H1 (cell line): ENCODE measurements around the gene SIK3. TPM values are rescaled to one million over a fixed set of nuclear protein-coding genes. Genes with fewer than 3 reads are reported as not detected.

Source experiments
- CTCF ChIA-PET: fragments of 300-600 bp; sonication (Branson Sonifier 250); formaldehyde crosslinking; loops from one replicate; lab custom pipeline; 2021; ENCODE audit not compliant: partially characterized antibody; lab: Charles Lee
- POLR2A ChIA-PET: fragments of 300-600 bp; sonication (Branson Sonifier 250); formaldehyde crosslinking; loops from one replicate; lab custom pipeline; 2021; ENCODE audit warnings: inconsistent platforms; ENCODE audit not compliant: partially characterized antibody; lab: Charles Lee
- DNase-seq, 2 experiments: peaks; one replicate each; pipeline versions ENCODE4 v3.0.0 to v3.0.0-alpha.2; 2010 to 2022; ENCODE audit warnings: low spot score in 2 of 2, low read depth in 1 of 2, mixed read lengths in 1 of 2
- FAIRE-seq: peaks from 2 replicates; lab custom pipeline; 2011; peaks lifted over from hg19 to GRCh38; lab: Jason Lieb, UNC
- H2AFZ ChIP-seq: 2 replicates; pipeline ENCODE4 v1.8.1; 2012; ENCODE audit warnings: low read length, inconsistent platforms
- H2AK5ac ChIP-seq: 2 replicates; pipeline ENCODE4 v1.6.1; 2013; ENCODE audit warnings: low read depth, low read length
- H2BK120ac ChIP-seq: replicated peaks from 2 replicates; pipeline ENCODE3; 2013; ENCODE audit warnings: low read depth, low read length, inconsistent platforms
- H2BK12ac ChIP-seq: 2 replicates; pipeline ENCODE4 v1.6.1; 2013; ENCODE audit warnings: low read depth, low read length
- H2BK15ac ChIP-seq: 2 replicates; pipeline ENCODE4 v1.6.1; 2013; ENCODE audit warnings: low read length
- H2BK20ac ChIP-seq: 2 replicates; pipeline ENCODE4 v1.6.1; 2013; ENCODE audit warnings: low read length
- H2BK5ac ChIP-seq: 2 replicates; pipeline ENCODE4 v1.6.1; 2013; ENCODE audit warnings: low read depth, low read length
- H3K14ac ChIP-seq: 2 replicates; pipeline ENCODE4 v1.6.1; 2013; ENCODE audit warnings: inconsistent platforms; ENCODE audit not compliant: insufficient read length
- H3K18ac ChIP-seq: 2 replicates; pipeline ENCODE4 v1.6.1; 2013; ENCODE audit warnings: low read length; ENCODE audit errors: extremely low read depth
- H3K23ac ChIP-seq: 2 replicates; pipeline ENCODE4 v1.6.1; 2013; ENCODE audit warnings: inconsistent platforms; ENCODE audit not compliant: insufficient read length
- H3K23me2 ChIP-seq: 2 replicates; pipeline ENCODE4 v1.6.1; 2013; ENCODE audit warnings: low read depth, low read length
- H3K27ac ChIP-seq: 2 replicates; pipeline ENCODE4 v1.6.1; 2011; ENCODE audit warnings: low read depth, low read length, inconsistent platforms
- H3K27me3 ChIP-seq, 4 experiments: replicated peaks in 1 of 4; 1 replicate in 1 of 4; 2 replicates in 3 of 4; pipeline versions ENCODE4 v1.6.1 to v1.8.1; 2011 to 2013; ENCODE audit warnings: low read length in 3 of 4, mild to moderate bottlenecking in 3 of 4, inconsistent platforms in 2 of 4, mixed read lengths in 2 of 4, moderate library complexity in 1 of 4; ENCODE audit not compliant: control insufficient read depth in 3 of 4, insufficient read depth in 3 of 4; ENCODE audit errors: extremely low read depth in 1 of 4
- H3K36me3 ChIP-seq, 4 experiments: 2 replicates each; pipeline versions ENCODE4 v1.6.1 to v1.8.1; 2011 to 2013; ENCODE audit warnings: mild to moderate bottlenecking in 4 of 4, low read length in 3 of 4, moderate library complexity in 2 of 4, control low read depth in 1 of 4, inconsistent platforms in 1 of 4; ENCODE audit not compliant: insufficient read depth in 4 of 4, control insufficient read depth in 2 of 4
- H3K4ac ChIP-seq: replicated peaks from 2 replicates; pipeline ENCODE3; 2013; ENCODE audit warnings: low read length, low read depth, mixed read lengths, inconsistent platforms; ENCODE audit not compliant: insufficient read length
- H3K4me1 ChIP-seq, 4 experiments: replicated peaks in 1 of 4; 1 replicate in 1 of 4; 2 replicates in 3 of 4; pipeline versions ENCODE4 v1.6.1 to v1.8.1; 2011 to 2013; ENCODE audit warnings: low read length in 3 of 4, inconsistent platforms in 2 of 4, mixed read lengths in 1 of 4; ENCODE audit not compliant: insufficient read depth in 4 of 4, control insufficient read depth in 3 of 4
- H3K4me2 ChIP-seq, 2 experiments: 2 replicates each; pipeline versions ENCODE4 v1.6.1 to v1.8.1; 2011 to 2013; ENCODE audit warnings: low read depth in 2 of 2, low read length in 2 of 2, control low read depth in 1 of 2, inconsistent platforms in 1 of 2, mild to moderate bottlenecking in 1 of 2; ENCODE audit not compliant: insufficient read depth in 1 of 2
- H3K4me3 ChIP-seq, 4 experiments: fragments of 200-600, 300-600 bp in 1 of 4; sonication (generic), shearing (Covaris generic), sonication (Bioruptor Twin) in 1 of 4; 2 replicates each; pipeline versions ENCODE4 v1.5.1 to v1.8.1; 2011 to 2016; ENCODE audit warnings: low read length in 4 of 4, low read depth in 3 of 4, control low read depth in 2 of 4, inconsistent platforms in 2 of 4, mild to moderate bottlenecking in 2 of 4, mixed read lengths in 1 of 4, moderate library complexity in 1 of 4; ENCODE audit not compliant: insufficient read depth in 2 of 4; ENCODE audit errors: extremely low read depth in 1 of 4
- H3K56ac ChIP-seq: replicated peaks from 2 replicates; pipeline ENCODE3; 2013; ENCODE audit warnings: low read depth, mild to moderate bottlenecking, mixed read lengths, low read length, inconsistent platforms; ENCODE audit not compliant: insufficient read length
- H3K79me1 ChIP-seq: 2 replicates; pipeline ENCODE4 v1.6.1; 2013; ENCODE audit warnings: low read depth, low read length, control low read depth
- H3K79me2 ChIP-seq, 2 experiments: 2 replicates each; pipeline versions ENCODE4 v1.6.1 to v1.8.1; 2012 to 2013; ENCODE audit warnings: low read length in 2 of 2, mild to moderate bottlenecking in 2 of 2, inconsistent platforms in 1 of 2; ENCODE audit not compliant: insufficient read depth in 2 of 2, control insufficient read depth in 1 of 2
- H3K9ac ChIP-seq, 4 experiments: replicated peaks in 1 of 4; 1 replicate in 1 of 4; 2 replicates in 3 of 4; pipeline versions ENCODE4 v1.6.1 to v1.8.1; 2011 to 2013; ENCODE audit warnings: low read depth in 3 of 4, low read length in 3 of 4, control low read depth in 2 of 4, mild to moderate bottlenecking in 2 of 4, moderate library complexity in 2 of 4, inconsistent platforms in 1 of 4; ENCODE audit errors: extremely low read depth in 1 of 4
- H3K9me3 ChIP-seq, 2 experiments: 2 replicates each; pipeline versions ENCODE4 v1.6.1 to v1.8.1; 2012 to 2013; ENCODE audit warnings: mild to moderate bottlenecking in 2 of 2, moderate library complexity in 2 of 2, control low read depth in 1 of 2, inconsistent platforms in 1 of 2, low read depth in 1 of 2, low read length in 1 of 2, mixed read lengths in 1 of 2; ENCODE audit not compliant: insufficient read depth in 2 of 2
- H4K20me1 ChIP-seq, 2 experiments: replicated peaks in 1 of 2; 2 replicates each; pipeline versions ENCODE3 to v1.8.1; 2011 to 2013; ENCODE audit warnings: inconsistent platforms in 2 of 2, low read length in 2 of 2, mild to moderate bottlenecking in 1 of 2; ENCODE audit not compliant: insufficient read depth in 2 of 2, control insufficient read depth in 1 of 2
- H4K5ac ChIP-seq: 2 replicates; pipeline ENCODE4 v1.6.1; 2013; ENCODE audit warnings: low read length, low read depth, mixed read lengths, inconsistent platforms; ENCODE audit not compliant: insufficient read length
- H4K8ac ChIP-seq: 2 replicates; pipeline ENCODE4 v1.8.0; 2013; ENCODE audit warnings: mild to moderate bottlenecking, moderate library complexity, low read length, inconsistent platforms; ENCODE audit not compliant: insufficient read depth; ENCODE audit errors: extremely low read depth
- H4K91ac ChIP-seq: replicated peaks from 2 replicates; pipeline ENCODE3; 2013; ENCODE audit warnings: low read length, mixed read lengths, inconsistent platforms; ENCODE audit not compliant: insufficient read length
- BCL11A ChIP-seq, 2 experiments: IDR thresholded peaks; one replicate each; pipeline ENCODE4 v1.6.1; 2011; ENCODE audit warnings: low read depth in 2 of 2, low read length in 2 of 2, mild to moderate bottlenecking in 2 of 2
- HDAC2 ChIP-seq, 2 experiments: fragments of 300-600 bp in 1 of 2; sonication (generic) in 1 of 2; IDR thresholded peaks; 2 replicates each; pipeline ENCODE4 v1.6.1; 2011 to 2012; ENCODE audit warnings: low read depth in 2 of 2, low read length in 2 of 2, mild to moderate bottlenecking in 2 of 2, moderate library complexity in 2 of 2, borderline replicate concordance in 1 of 2, inconsistent platforms in 1 of 2
- JUND ChIP-seq: IDR thresholded peaks from 2 replicates; pipeline ENCODE4 v1.6.1; 2011; ENCODE audit warnings: mild to moderate bottlenecking, improper control_type of control experiment, low read length
- POLR2A ChIP-seq, 2 experiments: IDR thresholded peaks; 1 replicate in 1 of 2; 2 replicates in 1 of 2; pipeline ENCODE4 v1.6.1; 2011; ENCODE audit warnings: low read depth in 2 of 2, low read length in 2 of 2, mild to moderate bottlenecking in 2 of 2; ENCODE audit errors: control extremely low read depth in 1 of 2
- RAD21 ChIP-seq, 2 experiments: IDR thresholded peaks in 1 of 2; conservative IDR thresholded peaks in 1 of 2; 2 replicates each; pipeline ENCODE4 v1.6.1; 2011; ENCODE audit warnings: low read depth in 2 of 2, low read length in 2 of 2, improper control_type of control experiment in 1 of 2, inconsistent platforms in 1 of 2, mild to moderate bottlenecking in 1 of 2, moderate library complexity in 1 of 2
- SP4 ChIP-seq: IDR thresholded peaks from 2 replicates; pipeline ENCODE4 v1.6.1; 2012; ENCODE audit warnings: low read length, inconsistent platforms
- WGBS, 2 experiments: shearing (Covaris generic) in 1 of 2; methylation state at CpG; one replicate each; pipeline versions ENCODE4 v1.1.6 to v1.1.7; 2013 to 2015; ENCODE audit warnings: low lambda C conversion rate in 2 of 2, mixed read lengths in 2 of 2, inconsistent platforms in 1 of 2, low coverage in 1 of 2, missing lambda C conversion rate in 1 of 2; ENCODE audit not compliant: insufficient replicate concordance in 2 of 2, insufficient coverage in 1 of 2, insufficient read length in 1 of 2; ENCODE audit errors: extremely low coverage in 1 of 2, missing lambda C conversion rate in 1 of 2; 5-methylcytosine and 5-hydroxymethylcytosine counted together
- polyA plus RNA-seq, 7 experiments: library from polyadenylated mRNA; depleted of rRNA in 3 of 7; stranded (reverse) in 5 of 7; unstranded in 2 of 7; fragments of >200 nt in 5 of 7; fragments of 200-250 nt in 2 of 7; gene quantifications; 1 replicate in 5 of 7; 2 replicates in 1 of 7; 4 replicates in 1 of 7; pipeline versions ENCODE4 v1.2.1 to v1.2.3, GENCODE V29; 2011 to 2013; ENCODE audit warnings: missing spikeins in 2 of 7, mixed read lengths in 2 of 7
- total RNA-seq: library from RNA; stranded (reverse); fragmentation: NEBNext Ultra II Directional; extraction: Animal tissue kit (Norgen Biotek cat#: 25700); gene quantifications from 2 replicates; pipeline ENCODE4 v1.2.1, GENCODE V29; 2021
- TF ChIP-seq, protein P1 (sequence below): IDR thresholded peaks from 2 replicates; pipeline ENCODE4 v1.6.1; 2011; ENCODE audit warnings: low read length, improper control_type of control experiment

SIK3 gene
- total and polyA plus RNA-seq, 2 of the 8 experiments (the other 6 are each of a cell fraction or from before 2014, with no cell fraction given): 19.9 to 32.1 TPM

DNA sequence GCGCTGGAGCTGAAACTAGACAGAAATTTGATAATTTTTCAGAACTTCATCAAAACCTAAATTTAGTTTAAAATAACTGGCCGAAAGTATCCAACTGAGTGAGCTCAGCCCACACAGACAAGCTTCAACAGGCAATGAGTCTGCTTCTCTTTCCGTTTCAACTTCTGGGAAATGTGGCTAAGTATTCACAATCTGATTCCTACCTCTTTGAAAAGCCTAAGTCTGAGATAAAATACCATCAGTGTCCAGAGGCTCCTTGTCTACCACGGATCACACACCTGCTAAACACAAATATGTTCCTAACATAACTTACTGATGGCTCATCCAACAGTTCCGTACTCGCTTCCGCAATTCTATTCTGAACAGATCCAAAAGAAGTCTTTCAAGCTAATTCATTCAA, 8.5 kb downstream of the SIK3 start:
- no peak overlapping the region for H2BK20ac ChIP-seq
- H3K4me1 ChIP-seq: peaks cover 0 to under 1% (median 0%) of the 10 kb centered on the region in 4 experiments; a peak in 1 of 7 replicates
- CTCF ChIA-PET: interaction anchor here (0.5 to 1.5 kb wide), 4 partner anchors 8 to 263 kb away, joined by 3 read pairs; no protein-coding TSS in a partner anchor
- no peak overlapping the region for H3K18ac ChIP-seq
- no peaks in the 10 kb centered on the region for H3K23me2 ChIP-seq
- H3K27ac ChIP-seq: no peak overlapping the region
- no peak overlapping the region for H3K4me3 ChIP-seq
- no peaks in the 10 kb centered on the region for H3K27me3 ChIP-seq
- H2BK120ac ChIP-seq: no peak overlapping the region
- DNase-seq (no peak), FAIRE-seq (no peak)
- no peak overlapping the region for H2BK15ac ChIP-seq
- H3K4me2 ChIP-seq: no peak overlapping the region
- no peak overlapping the region for H3K56ac ChIP-seq
- H4K20me1 ChIP-seq: peaks cover 7 to 12% of the 10 kb centered on the region in 2 experiments
- H3K36me3 ChIP-seq: no peaks in the 10 kb centered on the region; a peak in 1 of 8 replicates
- no peak overlapping the region for H2BK5ac ChIP-seq
- POLR2A ChIA-PET: interaction anchor here (0.6 to 1.4 kb wide), 4 partner anchors 12 to 356 kb away, joined by 3 to 5 read pairs (median 4); partner anchors contain the start of gene PAFAH1B2
- H4K91ac ChIP-seq: no peak overlapping the region
- no peak overlapping the region for H4K5ac ChIP-seq
- H2AFZ ChIP-seq: no peak overlapping the region
- H3K79me2 ChIP-seq: peaks cover 12 to 86% of the 10 kb centered on the region in 2 experiments
- no peak overlapping the region for H3K9ac ChIP-seq
- H4K8ac ChIP-seq: no peak overlapping the region
- H3K23ac ChIP-seq: no peak overlapping the region
- no peak overlapping the region for H3K14ac ChIP-seq
- no peaks in the 10 kb centered on the region for H3K9me3 ChIP-seq
- 90% methylated on average over 7 of the region's 7 CpGs; no CpG with 5 or more reads in 1 of the 2 experiments for WGBS, 2 experiments
- no peak overlapping the region for H2BK12ac ChIP-seq
- no peak overlapping the region for H3K4ac ChIP-seq
- H2AK5ac ChIP-seq: no peak overlapping the region
- TF ChIP-seq JUND (no peak), SP4 (no peak), BCL11A (IDR thresholded peaks at IDR 0.05; ENCODE audit: low read depth in 2 of 2, low read length in 2 of 2) (no peak), HDAC2 (IDR thresholded peaks at IDR 0.05; ENCODE audit: borderline replicate concordance in 1 of 2, low read depth in 2 of 2, low read length in 2 of 2) (no peak), POLR2A (IDR thresholded peaks at IDR 0.05; ENCODE audit: control extremely low read depth in 1 of 2, low read depth in 2 of 2, low read length in 2 of 2) (no peak), RAD21 (IDR thresholded peaks at IDR 0.05 in 1 of 2, conservative IDR thresholded peaks at IDR 0.05 in 1 of 2; ENCODE audit: low read depth in 2 of 2, low read length in 2 of 2) (no peak)
- TF ChIP-seq, protein P1, sequence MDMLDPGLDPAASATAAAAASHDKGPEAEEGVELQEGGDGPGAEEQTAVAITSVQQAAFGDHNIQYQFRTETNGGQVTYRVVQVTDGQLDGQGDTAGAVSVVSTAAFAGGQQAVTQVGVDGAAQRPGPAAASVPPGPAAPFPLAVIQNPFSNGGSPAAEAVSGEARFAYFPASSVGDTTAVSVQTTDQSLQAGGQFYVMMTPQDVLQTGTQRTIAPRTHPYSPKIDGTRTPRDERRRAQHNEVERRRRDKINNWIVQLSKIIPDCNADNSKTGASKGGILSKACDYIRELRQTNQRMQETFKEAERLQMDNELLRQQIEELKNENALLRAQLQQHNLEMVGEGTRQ: no peak
- H3K79me1 ChIP-seq: no peaks in the 10 kb centered on the region; the same call in 1 of the 2 replicates
